Measurements from ENCODE around the gene LGALS3. TPM values are rescaled to one million over a fixed set of nuclear protein-coding genes. Genes with fewer than 3 reads are reported as not detected.

LGALS3 gene
- total RNA-seq, 2 donors from 2014 or later, result 178 to 184 TPM

DNA sequence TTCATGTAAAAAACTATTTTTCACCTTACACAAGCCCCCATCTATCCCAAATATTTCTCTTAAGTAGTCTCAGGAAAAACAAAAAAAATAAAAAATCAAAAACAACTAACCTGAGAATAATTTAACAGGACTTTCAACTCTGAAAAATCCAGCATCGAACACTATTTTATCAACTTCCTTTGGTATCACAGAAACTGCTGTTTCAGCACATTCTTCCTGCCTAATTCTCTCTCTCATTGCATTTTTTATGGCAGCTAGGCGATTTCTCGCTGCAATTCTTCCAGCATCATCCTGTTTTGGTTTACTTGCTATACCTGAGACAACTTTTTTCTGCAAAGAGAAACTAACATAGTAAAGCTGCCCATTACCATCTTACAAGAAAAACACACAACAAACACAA, 29.4 kb downstream of the LGALS3 start:
- TF ChIP-seq, protein P1, sequence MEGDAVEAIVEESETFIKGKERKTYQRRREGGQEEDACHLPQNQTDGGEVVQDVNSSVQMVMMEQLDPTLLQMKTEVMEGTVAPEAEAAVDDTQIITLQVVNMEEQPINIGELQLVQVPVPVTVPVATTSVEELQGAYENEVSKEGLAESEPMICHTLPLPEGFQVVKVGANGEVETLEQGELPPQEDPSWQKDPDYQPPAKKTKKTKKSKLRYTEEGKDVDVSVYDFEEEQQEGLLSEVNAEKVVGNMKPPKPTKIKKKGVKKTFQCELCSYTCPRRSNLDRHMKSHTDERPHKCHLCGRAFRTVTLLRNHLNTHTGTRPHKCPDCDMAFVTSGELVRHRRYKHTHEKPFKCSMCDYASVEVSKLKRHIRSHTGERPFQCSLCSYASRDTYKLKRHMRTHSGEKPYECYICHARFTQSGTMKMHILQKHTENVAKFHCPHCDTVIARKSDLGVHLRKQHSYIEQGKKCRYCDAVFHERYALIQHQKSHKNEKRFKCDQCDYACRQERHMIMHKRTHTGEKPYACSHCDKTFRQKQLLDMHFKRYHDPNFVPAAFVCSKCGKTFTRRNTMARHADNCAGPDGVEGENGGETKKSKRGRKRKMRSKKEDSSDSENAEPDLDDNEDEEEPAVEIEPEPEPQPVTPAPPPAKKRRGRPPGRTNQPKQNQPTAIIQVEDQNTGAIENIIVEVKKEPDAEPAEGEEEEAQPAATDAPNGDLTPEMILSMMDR (IDR thresholded peaks at IDR 0.05), result no peak
- no peaks in the 10 kb centered on the region for H3K27me3 ChIP-seq
- no peak overlapping the region for H3K4me3 ChIP-seq
- no peak for DNase-seq (ENCODE audit: low spot score)
- H3K4me1 ChIP-seq, result no peaks in the 10 kb centered on the region
- no peaks in the 10 kb centered on the region for H3K9me3 ChIP-seq
- no peaks in the 10 kb centered on the region for H3K36me3 ChIP-seq
- H3K27ac ChIP-seq, result no peak overlapping the region

DNA sequence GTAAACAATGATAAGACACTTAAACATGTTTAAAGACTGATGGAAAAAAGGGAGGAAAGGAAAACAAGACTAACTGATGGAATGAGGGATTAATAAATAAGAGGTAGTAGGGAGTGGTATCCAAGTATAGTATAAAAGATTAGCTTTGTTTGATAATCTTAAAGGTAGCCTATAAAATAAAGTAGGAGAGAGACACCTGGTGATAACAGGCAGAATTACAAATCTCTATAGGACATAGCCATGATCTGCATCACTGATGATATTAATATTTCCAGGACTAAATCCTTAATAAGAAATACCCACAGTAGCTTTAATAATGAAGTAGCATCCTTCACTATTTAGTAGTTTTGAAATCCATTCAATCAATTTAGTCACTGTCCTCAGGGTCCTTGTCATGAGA, 31.9 kb downstream of the LGALS3 start:
- Histone ChIP-seq H3K27me3 (no peaks in the 10 kb centered on the region), H3K9me3 (no peaks in the 10 kb centered on the region), H3K36me3 (no peaks in the 10 kb centered on the region), H3K27ac (no peak overlapping the region), H3K4me3 (no peak overlapping the region), H3K4me1 (no peaks in the 10 kb centered on the region)
- DNase-seq (ENCODE audit: low spot score), result no peak
- TF ChIP-seq, protein P1 (IDR thresholded peaks at IDR 0.05), result peak; percentile 44 to 70

DNA sequence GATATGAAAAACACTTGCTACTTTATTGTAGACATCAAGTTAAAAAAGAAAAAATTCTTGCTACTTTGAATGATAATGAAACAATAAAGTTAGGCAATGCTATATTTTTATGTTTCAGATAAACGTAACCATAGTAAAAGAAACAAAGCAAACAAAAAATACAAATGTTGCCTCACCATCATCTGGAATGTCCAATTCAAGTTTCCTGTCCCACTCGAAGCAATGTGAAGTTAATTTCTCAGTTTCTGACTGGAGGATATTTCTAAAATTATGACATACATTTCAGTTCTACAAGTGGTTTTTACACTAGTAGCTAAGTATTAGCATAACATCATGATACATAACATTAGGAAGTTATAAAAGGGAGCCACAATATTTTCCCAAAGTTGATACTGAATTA, 41.5 kb downstream of the LGALS3 start:
- Histone ChIP-seq H3K4me1 (no peaks in the 10 kb centered on the region), H3K27ac (no peak overlapping the region), H3K36me3 (no peaks in the 10 kb centered on the region), H3K9me3 (no peaks in the 10 kb centered on the region), H3K4me3 (no peak overlapping the region), H3K27me3 (no peaks in the 10 kb centered on the region)
- TF ChIP-seq, protein P1 (IDR thresholded peaks at IDR 0.05), result no peak
- no peak for DNase-seq (ENCODE audit: low spot score)

DNA sequence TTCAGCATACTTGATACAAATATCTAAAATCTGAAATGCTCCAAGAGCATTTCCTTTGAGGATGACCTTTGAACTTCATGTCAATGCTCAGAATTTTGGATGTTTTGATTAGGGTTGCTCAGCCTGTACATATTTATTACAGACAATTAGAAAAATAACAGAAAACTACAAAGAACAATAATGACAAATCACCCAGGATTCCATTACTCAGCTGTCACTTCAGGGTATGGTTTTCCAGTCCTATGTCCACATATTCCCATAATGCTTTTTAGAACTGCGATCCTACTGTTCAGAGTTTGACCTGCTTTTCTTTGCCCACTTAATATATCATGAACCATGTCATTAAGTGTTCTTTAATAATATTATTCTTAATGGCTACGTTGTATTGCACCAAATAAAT, 51.0 kb downstream of the LGALS3 start:
- H3K27me3 ChIP-seq, result no peaks in the 10 kb centered on the region
- DNase-seq (ENCODE audit: low spot score), result no peak
- no peaks in the 10 kb centered on the region for H3K4me1 ChIP-seq
- H3K27ac ChIP-seq, result no peak overlapping the region
- H3K4me3 ChIP-seq, result no peak overlapping the region
- H3K36me3 ChIP-seq, result no peaks in the 10 kb centered on the region
- no peaks in the 10 kb centered on the region for H3K9me3 ChIP-seq
- TF ChIP-seq, protein P1 (IDR thresholded peaks at IDR 0.05), result no peak

DNA sequence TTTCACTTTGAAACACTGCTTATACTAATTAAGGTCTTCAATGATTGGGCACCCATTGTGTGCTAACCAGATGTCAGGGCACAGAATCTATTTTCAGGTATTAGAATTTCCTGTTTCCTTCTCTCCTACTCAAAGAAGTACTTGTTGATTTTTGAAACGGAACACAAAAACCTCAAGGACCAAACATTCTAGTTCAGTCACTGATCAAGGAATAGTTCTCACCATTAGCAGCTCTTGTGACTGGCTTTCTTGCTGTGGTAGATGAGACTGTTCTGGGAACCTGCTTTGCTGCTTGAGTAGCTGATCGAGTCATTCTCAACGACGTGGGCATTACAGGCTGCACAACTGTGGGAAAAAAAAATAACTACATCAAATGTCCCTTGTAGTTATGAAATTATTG, 51.4 kb downstream of the LGALS3 start:
- Histone ChIP-seq H3K4me1 (no peaks in the 10 kb centered on the region), H3K36me3 (no peaks in the 10 kb centered on the region), H3K9me3 (no peaks in the 10 kb centered on the region), H3K27me3 (no peaks in the 10 kb centered on the region), H3K27ac (no peak overlapping the region), H3K4me3 (no peak overlapping the region)
- TF ChIP-seq, protein P1 (IDR thresholded peaks at IDR 0.05), result no peak
- no peak for DNase-seq (ENCODE audit: low spot score)

DNA sequence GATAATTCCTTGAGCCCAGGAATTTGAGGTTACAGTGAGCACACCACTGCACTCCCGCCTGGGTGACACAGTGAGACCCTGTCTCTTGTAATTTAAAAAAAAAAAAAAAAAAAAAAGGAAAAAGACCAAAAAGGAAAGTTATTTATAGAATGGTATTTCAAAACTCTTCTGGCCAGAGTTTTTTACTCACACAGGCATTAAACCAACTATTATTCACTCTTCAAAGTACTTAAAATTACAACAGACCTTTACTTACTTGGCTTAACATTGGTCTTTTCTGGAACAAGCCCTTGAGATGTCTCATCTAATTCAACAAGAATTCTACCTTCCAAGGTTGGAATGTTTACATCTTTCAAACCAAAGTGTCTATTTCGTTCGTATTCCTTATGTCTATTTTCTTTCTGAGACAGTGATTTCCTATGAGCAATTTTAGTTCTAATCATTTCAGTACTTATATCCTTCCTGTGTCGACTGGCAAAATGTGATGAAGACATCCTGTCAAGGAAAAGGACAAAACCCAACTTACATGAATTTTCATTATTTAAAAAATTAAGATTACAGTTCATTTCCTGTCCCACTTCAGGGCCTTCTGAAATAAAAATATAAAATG, 59.7 kb downstream of the LGALS3 start:
- TF ChIP-seq, protein P1 (IDR thresholded peaks at IDR 0.05), result no peak
- Histone ChIP-seq H3K36me3 (no peaks in the 10 kb centered on the region), H3K27ac (no peak overlapping the region), H3K9me3 (no peaks in the 10 kb centered on the region), H3K27me3 (no peaks in the 10 kb centered on the region), H3K4me1 (peaks cover 0 to 12% of the 10 kb centered on the region in 2 donors), H3K4me3 (no peak overlapping the region)
- DNase-seq (ENCODE audit: low spot score), result no peak
